Activated CD8-positive, alpha-beta memory T cell treated with anti-CD3 and anti-CD28 coated beads, Interleukin-2, amount 50 U/mL, for 48 hours (primary cell): ENCODE measurements around the gene ZNF839.
"Not testable (repeated sequence)": the region's sequence is repeated elsewhere in the genome, so short reads cannot be mapped to it uniquely, and the experiment has no call there.

ENCODE experiments used
- DNase-seq: peaks from one replicate; pipeline ENCODE4 v3.0.0-alpha.2; 2020

Gene ZNF839

DNA sequence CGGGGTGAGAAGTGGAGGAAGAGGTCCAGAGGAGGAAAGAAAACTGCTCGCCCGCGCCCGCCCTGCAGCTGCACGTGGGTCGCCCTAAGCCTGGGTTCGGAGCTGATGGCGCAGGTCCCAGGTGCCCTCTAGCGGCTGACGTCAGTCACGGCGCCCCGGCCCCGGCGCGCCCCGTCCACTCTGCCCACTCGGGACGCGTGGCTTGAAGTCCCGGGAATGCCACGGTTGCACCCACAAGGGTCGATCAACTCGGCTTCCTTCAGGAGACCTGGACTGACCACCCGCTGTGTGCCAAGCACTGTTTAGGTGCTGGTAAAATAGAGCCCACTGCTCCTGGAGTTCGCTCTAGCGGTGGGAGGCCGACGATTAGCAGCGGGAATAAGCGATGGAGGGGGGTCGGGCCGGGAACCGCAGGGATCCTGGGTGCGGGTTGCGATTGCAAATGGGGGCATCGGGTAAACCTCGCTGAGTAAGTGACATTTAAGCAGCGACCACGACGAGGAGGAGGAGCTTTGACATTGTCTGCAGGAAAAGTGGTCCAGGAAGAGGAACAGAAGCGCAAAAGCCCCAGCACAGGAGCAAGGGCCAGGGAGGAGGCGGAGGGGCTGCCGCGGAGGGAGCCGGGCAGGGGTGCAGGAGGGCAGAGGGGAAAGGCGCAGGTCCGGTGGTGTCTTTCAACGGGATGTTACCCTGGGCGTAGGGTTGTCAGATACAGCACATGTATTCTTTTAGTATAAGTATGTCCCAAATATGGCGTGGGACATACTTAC, 5.1 kb upstream of the ZNF839 start:
- DNase-seq = peak; percentile 90

GRCh38 chr14:102315121-102315520, 4.4 kb upstream of the ZNF839 start:
- no peak for DNase-seq

- DNase-seq = no peak
These were observed 3.2 kb upstream of the ZNF839 start for GRCh38 chr14:102316338-102316742.

- DNase-seq = peak; percentile 100
These were observed 2.6 kb upstream of the ZNF839 start for GRCh38 chr14:102316743-102317563.

DNA sequence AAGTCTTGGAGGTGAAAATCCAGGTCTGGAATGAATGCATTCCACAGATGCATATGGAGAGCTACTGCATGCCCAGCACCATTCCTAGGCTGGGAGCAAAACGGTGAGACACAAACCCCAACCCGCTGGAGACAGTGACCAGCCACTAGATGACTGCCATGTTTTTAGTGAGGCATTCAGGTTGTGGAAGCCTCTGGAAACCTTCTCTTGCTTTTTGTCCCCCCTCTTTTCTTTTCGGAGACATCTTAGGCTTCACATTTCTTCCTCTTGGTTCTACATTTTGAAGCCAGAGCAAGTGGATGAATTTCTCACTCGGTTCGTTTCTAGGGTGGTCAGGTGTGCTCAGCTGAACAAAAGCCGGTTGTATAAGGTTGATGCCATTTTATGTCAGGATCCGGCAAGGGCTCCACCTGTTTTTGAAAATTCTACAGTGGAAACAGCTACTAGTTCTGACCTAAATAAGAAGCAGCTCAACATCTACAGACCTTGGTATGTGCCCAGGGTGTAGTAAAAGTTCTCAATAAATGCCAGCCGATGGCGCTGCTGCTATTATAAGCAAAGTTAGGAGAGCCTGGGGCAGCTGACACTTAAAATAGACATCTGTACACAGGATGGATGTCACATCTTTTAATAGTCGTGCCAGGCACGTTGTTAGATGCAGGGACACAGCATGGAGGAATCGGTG, 1.8 kb upstream of the ZNF839 start:
- no peak for DNase-seq

DNA sequence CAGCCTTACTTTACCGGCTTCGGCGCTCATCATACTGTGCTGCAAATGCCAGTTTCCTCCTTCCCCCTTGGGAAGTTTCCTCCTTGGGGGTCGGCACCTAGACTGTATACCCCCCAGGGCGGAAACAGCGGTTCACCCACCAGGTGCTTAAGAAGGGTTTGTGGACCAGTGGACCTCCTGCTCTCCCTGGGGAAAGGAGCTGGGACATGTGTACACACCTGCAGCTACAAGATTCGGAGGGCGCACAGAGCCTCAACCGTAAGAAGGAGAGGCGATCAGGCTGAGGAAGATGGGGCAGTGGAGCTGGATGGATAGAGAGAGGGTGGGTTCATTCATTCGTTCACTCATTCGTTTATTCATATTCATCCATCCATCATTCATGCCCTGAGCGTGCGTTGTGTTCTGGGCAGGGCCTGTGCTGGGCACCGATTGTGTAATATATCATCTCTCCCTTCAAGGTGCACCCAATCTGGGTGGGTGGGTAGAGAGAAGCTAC, 717 bp upstream of the ZNF839 start:
- DNase-seq = no peak

DNA sequence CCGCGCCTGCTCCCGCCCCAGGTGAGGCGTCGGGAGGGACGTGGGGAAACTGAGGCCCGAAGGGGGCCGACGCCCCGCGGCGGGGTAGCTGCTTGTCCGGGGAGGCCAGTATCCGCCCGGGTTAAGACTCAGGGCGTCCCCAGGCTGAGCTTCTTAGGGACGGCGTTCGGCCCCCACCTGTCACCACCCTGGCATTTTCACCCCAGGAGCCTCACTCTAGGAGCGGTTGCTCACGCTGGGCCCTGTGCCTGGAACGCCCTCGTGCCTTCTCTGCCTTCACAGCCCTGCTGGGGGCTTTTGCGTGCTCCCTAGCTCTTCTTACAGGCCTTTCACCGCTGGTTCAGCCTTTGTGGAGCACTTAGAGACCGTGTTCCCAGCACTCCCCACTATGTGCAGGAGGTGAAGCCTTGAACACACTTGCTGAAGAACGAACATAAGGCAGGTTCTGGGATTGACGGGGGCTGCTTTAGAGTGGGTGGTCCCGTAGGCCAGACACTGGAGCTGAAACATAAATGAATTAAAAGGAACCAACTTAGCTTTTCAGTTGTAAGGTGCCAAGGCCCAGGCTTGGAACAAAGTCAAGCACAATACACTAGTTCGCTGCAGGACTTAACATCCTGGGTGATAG, 601 bp downstream of the ZNF839 start:
- DNase-seq = peak; percentile 69

DNA sequence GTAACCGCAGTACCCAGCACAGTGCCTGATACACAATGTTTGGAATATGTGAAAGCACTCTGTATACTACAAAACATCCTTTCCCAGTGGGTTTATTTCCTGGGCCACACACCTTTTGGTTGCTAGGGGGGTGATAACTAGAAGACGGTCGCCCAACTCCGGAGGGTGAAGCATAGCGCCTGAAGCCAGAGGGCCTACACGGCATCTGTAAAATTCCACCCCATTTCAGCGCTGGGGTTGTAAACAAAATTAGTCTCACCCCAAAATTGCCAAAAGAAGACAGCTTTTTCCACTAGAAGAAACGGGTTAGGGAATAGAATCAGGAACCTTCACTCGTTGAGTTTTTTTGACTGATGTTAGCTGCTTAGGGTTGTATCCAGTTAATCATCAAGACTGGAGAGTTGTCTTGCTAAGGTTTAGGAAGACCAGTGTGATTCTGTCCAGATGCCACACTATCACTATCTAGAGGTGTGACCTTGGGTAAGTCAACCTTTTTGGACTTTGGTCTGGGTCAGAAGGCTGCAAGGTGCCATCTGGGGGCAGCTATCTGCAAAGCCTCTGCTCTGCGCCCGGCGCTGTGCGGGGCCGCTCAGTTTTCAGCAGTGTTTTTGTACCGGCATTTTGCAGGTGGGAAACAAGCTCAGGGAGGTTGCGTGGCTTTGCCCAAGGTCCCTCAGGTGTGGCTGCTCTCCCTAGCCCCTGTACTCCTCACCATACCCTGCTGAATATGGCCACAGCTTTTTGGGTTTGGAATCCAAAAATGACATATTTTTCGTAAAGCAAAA, 1.3 kb downstream of the ZNF839 start:
- no peak for DNase-seq

DNA sequence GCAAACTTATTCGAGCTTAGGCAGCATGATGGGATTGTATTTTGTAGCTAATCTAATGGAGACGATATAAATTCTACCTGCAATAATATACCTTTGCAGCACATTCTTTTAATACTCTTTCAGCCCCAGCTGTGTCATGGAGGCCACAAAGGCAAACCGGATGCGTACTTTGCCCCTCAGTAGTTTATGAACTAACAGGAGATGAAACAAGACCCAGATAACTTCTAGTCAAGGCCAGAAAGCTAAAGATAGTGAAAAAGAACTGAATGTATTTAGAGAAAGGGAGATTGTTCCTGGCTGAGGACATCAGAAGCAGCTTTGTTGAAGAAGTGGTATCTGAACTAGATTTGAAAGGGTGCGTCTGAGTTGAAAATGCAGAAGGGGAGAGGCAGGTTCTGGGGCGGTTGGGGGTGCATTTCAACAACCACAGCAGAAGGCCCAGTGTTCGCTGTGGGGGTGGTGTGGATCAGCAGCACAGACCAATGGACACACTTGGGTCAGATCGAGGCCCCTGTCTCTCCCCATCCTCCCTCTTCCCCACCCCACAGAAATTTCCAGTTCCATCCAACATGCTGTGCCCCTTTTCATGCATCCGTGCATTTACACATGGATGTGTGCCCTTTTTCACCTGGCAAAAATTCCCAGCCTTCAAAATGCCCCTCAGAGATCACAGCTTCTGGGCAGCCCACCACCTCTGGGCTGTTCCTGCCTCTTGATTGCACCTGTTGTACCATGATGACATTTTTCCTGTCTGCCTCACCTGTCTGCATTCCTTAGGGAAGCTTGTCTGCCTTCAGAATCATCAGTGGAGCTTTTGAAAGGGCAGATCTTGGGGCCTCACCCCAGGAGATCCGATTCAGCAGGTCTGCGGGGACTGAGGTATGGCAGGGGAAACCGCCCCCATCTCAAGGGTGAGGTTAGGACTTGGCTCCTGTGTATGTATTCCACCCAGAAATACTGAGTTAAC, 2.2 kb downstream of the ZNF839 start:
- DNase-seq = no peak

DNA sequence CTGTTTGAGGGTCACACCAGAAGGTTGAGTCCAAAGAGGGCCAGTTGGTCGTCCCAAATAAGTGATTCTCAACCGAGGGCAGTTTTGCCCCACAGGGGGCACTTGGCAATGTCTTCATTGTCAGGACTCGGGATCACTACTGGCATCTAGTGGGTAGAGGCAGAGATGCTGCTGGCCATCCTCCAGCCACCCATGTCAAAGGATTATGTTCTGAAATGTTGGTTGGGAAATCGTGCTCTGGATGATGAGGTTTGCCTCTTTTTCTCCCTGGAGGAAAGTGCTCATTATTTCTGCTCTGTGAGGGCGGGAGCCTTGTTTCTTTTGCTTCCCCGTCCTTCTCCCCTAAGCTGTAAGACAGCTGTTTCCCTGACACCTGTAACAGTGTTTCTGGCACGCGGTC, 3.6 kb downstream of the ZNF839 start:
- no peak for DNase-seq

DNA sequence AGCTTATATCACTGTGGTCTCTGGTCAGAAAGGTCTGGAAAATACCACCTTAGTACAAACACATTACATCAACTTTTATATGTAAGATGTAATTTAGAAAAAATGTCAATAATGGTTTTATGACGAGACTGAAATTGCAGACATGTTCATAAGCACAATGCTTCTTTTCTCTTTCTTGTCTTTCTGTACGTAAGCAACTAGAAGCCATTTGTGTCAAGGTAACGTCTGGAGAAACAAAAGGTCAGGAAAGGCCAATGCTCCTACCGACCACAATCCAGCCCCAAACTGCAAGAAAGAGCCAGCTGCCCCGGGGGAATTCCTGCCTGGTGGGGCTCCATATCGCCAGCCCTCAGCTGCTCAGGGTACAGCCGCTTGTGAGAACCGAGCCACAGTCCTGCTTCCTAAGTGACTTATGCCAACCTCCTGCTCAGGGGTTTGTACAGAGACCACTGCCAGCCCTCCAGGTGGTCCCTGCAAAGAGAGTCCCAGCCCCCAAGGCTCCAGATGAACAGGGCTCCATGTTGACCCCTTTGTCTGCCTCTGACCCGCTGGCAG, 6.3 kb downstream of the ZNF839 start:
- no peak for DNase-seq

DNA sequence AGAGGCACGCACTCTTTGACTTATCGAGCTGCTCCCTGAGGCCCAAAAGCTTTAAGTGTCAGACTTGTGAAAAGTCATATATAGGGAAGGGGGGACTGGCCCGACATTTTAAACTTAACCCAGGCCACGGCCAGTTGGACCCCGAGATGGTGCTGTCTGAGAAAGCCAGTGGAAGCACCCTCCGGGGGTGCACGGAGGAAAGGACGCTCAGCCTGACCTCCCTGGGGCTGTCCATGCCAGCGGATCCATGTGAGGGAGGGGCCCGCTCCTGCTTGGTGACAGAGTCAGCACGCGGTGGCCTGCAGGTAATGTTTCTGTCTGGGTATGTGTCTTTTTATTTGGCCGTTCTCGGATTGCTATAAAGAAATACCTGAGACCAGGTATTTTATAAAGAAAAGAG, 7.0 kb downstream of the ZNF839 start:
- no peak for DNase-seq

DNA sequence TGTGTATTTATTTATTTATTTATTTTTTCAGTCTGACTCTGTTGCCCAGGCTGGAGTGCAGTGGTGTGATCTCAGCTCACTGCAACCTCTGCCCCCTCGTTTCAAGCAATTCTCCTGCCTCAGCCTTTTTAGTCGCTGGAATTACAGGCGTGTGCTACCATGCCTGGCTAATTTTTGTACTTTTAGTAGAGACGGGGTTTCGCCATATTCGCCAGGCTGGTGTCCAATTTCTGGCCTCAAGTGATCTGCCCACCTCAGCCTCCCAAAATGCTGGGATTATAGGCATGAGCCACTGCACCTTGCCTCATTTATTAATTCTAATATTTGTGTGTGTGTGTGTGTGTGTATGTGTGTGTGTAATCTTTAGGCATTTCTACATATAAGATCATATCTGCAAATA, 9.8 kb downstream of the ZNF839 start:
- DNase-seq = not testable (repeated sequence)

GRCh38 chr14:102330806-102331205, 11.3 kb downstream of the ZNF839 start:
- DNase-seq = no peak

- no peak for DNase-seq
These were observed 13.8 kb downstream of the ZNF839 start for GRCh38 chr14:102333390-102333789.

GRCh38 chr14:102333795-102334705, 14.5 kb downstream of the ZNF839 start:
- no peak for DNase-seq

GRCh38 chr14:102335163-102335562, 15.6 kb downstream of the ZNF839 start:
- DNase-seq = no peak

DNA sequence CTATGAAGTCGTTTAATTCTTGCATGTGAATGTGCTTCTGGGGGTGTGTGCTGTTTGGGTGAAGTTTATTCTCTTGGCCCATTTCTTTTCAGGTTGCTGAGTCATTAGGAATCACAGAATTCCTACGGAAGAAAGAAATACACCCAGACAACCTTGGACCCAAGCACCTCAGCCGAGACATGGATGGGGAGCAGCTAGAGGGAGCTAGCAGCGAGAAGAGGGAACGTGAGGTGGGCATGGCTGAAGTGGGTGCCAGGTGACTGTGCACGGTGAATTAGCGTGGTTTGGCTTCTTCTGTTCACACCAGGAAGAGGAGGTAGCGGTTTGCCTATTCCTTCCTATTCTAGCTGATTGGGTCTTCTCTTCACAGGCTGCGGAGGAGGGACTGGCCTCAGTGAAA, 19.2 kb downstream of the ZNF839 start:
- no peak for DNase-seq

DNA sequence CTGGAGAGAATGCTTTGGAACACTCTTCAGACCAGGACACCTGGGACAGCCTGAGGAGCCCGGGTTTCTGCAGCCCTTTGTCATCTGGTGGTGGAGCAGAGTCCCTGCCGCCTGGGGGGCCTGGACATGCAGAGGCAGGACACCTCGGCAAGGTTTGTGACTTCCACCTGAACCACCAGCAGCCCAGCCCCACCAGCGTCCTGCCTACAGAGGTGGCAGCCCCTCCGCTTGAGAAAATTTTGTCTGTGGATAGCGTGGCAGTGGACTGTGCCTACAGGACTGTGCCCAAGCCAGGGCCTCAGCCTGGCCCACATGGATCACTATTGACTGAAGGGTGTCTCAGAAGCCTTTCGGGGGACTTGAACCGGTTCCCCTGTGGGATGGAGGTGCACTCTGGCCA, 22.0 kb downstream of the ZNF839 start:
- DNase-seq = no peak

- DNase-seq = no peak
These were observed 22.7 kb downstream of the ZNF839 start for GRCh38 chr14:102342238-102342637.
